Karpas-422 (cell line): ENCODE data around the gene ABHD14A. TPM values are rescaled to one million over a fixed set of nuclear protein-coding genes. Genes with fewer than 3 reads are reported as not detected.

ENCODE experiments used
- DNase-seq: peaks from one replicate; pipeline ENCODE4 v3.0.0-alpha.2; 2015
- H2AFZ ChIP-seq: fragments of 200-600 bp; sonication (generic); 2 replicates; pipeline ENCODE4 v1.6.1; 2014; ENCODE audit warnings: antibody characterized with exemption, low read length, mixed read lengths
- H3K27ac ChIP-seq: fragments of 200-600 bp; sonication (generic); 2 replicates; pipeline ENCODE4 v1.5.1; 2014; ENCODE audit warnings: mild to moderate bottlenecking, low read length, moderate library complexity
- H3K27me3 ChIP-seq: fragments of 200-600 bp; sonication (generic); 2 replicates; pipeline ENCODE4 v1.6.1; 2014; ENCODE audit warnings: low read length, mixed read lengths
- H3K36me3 ChIP-seq: fragments of 200-600 bp; sonication (generic); 2 replicates; pipeline ENCODE4 v1.6.1; 2014; ENCODE audit warnings: low read length, mixed read lengths; ENCODE audit not compliant: insufficient read depth
- H3K4me1 ChIP-seq: fragments of 200-600 bp; sonication (generic); 2 replicates; pipeline ENCODE4 v1.6.1; 2014; ENCODE audit warnings: mild to moderate bottlenecking, low read length, mixed read lengths
- H3K4me2 ChIP-seq: fragments of 200-600 bp; sonication (generic); 2 replicates; pipeline ENCODE4 v1.6.1; 2014; ENCODE audit warnings: low read length, low read depth, mild to moderate bottlenecking; ENCODE audit not compliant: poor library complexity, severe bottlenecking
- H3K4me3 ChIP-seq: fragments of 200-600 bp; sonication (generic); 2 replicates; pipeline ENCODE4 v1.5.1; 2014; ENCODE audit warnings: mild to moderate bottlenecking, antibody characterized with exemption, low read length, mixed read lengths
- H3K79me2 ChIP-seq: fragments of 200-600 bp; sonication (generic); 2 replicates; pipeline ENCODE4 v1.6.1; 2014; ENCODE audit warnings: mild to moderate bottlenecking, low read length, mixed read lengths
- H3K9ac ChIP-seq: fragments of 200-600 bp; sonication (generic); 2 replicates; pipeline ENCODE4 v1.6.0; 2014; ENCODE audit warnings: low read length
- H3K9me2 ChIP-seq: fragments of 200-600 bp; sonication (generic), shearing (Covaris generic); replicated peaks from 2 replicates; pipeline ENCODE4 v1.6.0; 2014; ENCODE audit warnings: mild to moderate bottlenecking, low read length, moderate library complexity; ENCODE audit not compliant: insufficient read depth
- H3K9me3 ChIP-seq: fragments of 300-700, 200-600 bp; sonication (generic); 2 replicates; pipeline ENCODE4 v1.6.1; 2014; ENCODE audit warnings: low read length, mixed read lengths
- H4K20me1 ChIP-seq: fragments of 200-600 bp; sonication (generic); 2 replicates; pipeline ENCODE4 v1.6.1; 2014; ENCODE audit warnings: mild to moderate bottlenecking, antibody characterized with exemption, low read length, low read depth; ENCODE audit not compliant: insufficient read depth
- total RNA-seq: library from RNA; depleted of rRNA; stranded (reverse); fragments of >200 nt; shearing (Covaris generic); gene quantifications from 2 replicates; pipeline ENCODE4 v1.2.3, GENCODE V29; 2014; ENCODE audit warnings: low replicate concordance

ABHD14A gene
- total RNA-seq, 1 experiment from 2014 or later: 36.9 TPM

GRCh38 chr3:52005571-52005986 lies 30.7 kb downstream of the ABHD14A start:
- Histone ChIP-seq H3K9me3 (no peaks in the 10 kb centered on the region), H2AFZ (no peak overlapping the region), H3K4me1 (peaks cover 20% of the 10 kb centered on the region), H3K4me2 (no peak overlapping the region), H3K9ac (no peak overlapping the region), H3K4me3 (no peak overlapping the region), H3K9me2 (no peaks in the 10 kb centered on the region), H3K27me3 (no peaks in the 10 kb centered on the region), H3K79me2 (no peaks in the 10 kb centered on the region), H4K20me1 (peaks cover 5% of the 10 kb centered on the region; the same call in 1 of the 2 replicates), H3K36me3 (no peaks in the 10 kb centered on the region), H3K27ac (no peak overlapping the region)
- DNase-seq: no peak

GRCh38 chr3:52006017-52006819 lies 31.4 kb downstream of the ABHD14A start:
- DNase-seq: no peak
- H3K4me3 ChIP-seq: no peak overlapping the region
- H3K9ac ChIP-seq: no peak overlapping the region
- no peaks in the 10 kb centered on the region for H3K9me2 ChIP-seq
- no peaks in the 10 kb centered on the region for H3K27me3 ChIP-seq
- no peaks in the 10 kb centered on the region for H3K79me2 ChIP-seq
- no peaks in the 10 kb centered on the region for H3K9me3 ChIP-seq
- peaks cover 5% of the 10 kb centered on the region; the same call in 1 of the 2 replicates for H4K20me1 ChIP-seq
- no peak overlapping the region for H2AFZ ChIP-seq
- no peak overlapping the region for H3K4me2 ChIP-seq
- H3K36me3 ChIP-seq: no peaks in the 10 kb centered on the region
- H3K4me1 ChIP-seq: peaks cover 20% of the 10 kb centered on the region
- H3K27ac ChIP-seq: no peak overlapping the region

DNA sequence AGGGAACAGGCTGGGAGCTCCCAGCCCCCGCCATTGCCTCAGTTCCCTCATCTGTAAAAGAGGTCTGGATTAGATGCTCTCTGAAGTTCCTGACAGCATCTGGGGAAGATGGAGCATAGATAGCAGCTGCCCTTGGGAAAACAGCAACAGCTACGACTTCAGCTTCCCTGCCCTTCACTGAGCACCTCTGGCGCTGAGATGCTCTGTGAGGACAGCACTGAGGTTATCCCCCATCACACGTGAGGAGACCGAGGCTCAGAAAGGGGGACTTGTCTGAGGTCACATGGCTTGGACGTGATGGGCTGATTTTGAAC lies 31.9 kb downstream of the ABHD14A start:
- Histone ChIP-seq H2AFZ (no peak overlapping the region), H3K4me1 (peaks cover 14% of the 10 kb centered on the region), H3K36me3 (no peaks in the 10 kb centered on the region), H3K79me2 (no peaks in the 10 kb centered on the region), H3K27me3 (no peaks in the 10 kb centered on the region), H3K9ac (no peak overlapping the region), H3K9me2 (no peaks in the 10 kb centered on the region), H3K4me2 (no peak overlapping the region), H4K20me1 (peaks cover 5% of the 10 kb centered on the region; the same call in 1 of the 2 replicates), H3K27ac (no peak overlapping the region), H3K9me3 (no peaks in the 10 kb centered on the region), H3K4me3 (no peak overlapping the region)
- DNase-seq: no peak

DNA sequence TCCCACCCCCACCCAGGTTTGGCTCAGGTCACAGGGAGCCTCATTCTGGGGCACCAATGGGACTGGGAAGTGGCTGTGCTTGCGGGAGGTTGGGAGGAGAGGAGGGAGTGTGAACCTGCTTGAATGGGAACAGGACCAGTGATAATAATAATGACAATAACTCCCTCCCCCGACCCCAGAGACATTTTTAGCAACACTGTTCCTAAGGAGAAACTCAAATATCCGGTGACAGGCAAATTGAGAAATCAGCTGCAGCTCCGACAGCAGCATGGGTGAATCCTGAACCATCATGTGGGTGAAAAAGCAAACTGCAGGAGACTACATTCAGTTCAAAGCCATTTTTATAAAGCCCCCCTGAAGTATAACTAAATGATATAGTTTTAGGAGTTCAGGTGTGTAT lies 32.4 kb downstream of the ABHD14A start:
- no peaks in the 10 kb centered on the region for H3K27me3 ChIP-seq
- no peak overlapping the region for H3K4me3 ChIP-seq
- H3K9ac ChIP-seq: no peak overlapping the region
- no peaks in the 10 kb centered on the region for H3K36me3 ChIP-seq
- H3K9me2 ChIP-seq: no peaks in the 10 kb centered on the region
- H3K4me1 ChIP-seq: peaks cover 11% of the 10 kb centered on the region
- H2AFZ ChIP-seq: no peak overlapping the region
- DNase-seq: no peak
- peaks cover 3% of the 10 kb centered on the region; the same call in 1 of the 2 replicates for H4K20me1 ChIP-seq
- no peak overlapping the region for H3K27ac ChIP-seq
- H3K9me3 ChIP-seq: no peaks in the 10 kb centered on the region
- no peaks in the 10 kb centered on the region for H3K79me2 ChIP-seq
- H3K4me2 ChIP-seq: no peak overlapping the region

- H3K27me3 ChIP-seq: no peaks in the 10 kb centered on the region
- no peak overlapping the region for H3K9ac ChIP-seq
- H3K36me3 ChIP-seq: no peaks in the 10 kb centered on the region
- no peaks in the 10 kb centered on the region for H3K79me2 ChIP-seq
- H4K20me1 ChIP-seq: no peaks in the 10 kb centered on the region
- DNase-seq: no peak
- no peak overlapping the region for H2AFZ ChIP-seq
- no peak overlapping the region for H3K27ac ChIP-seq
- no peak overlapping the region for H3K4me2 ChIP-seq
- peaks cover 17% of the 10 kb centered on the region for H3K4me1 ChIP-seq
- no peaks in the 10 kb centered on the region for H3K9me2 ChIP-seq
- no peak overlapping the region for H3K4me3 ChIP-seq
- H3K9me3 ChIP-seq: no peaks in the 10 kb centered on the region
These were observed 35.6 kb downstream of the ABHD14A start for GRCh38 chr3:52010431-52010830.

GRCh38 chr3:52012699-52013098 lies 37.8 kb downstream of the ABHD14A start:
- H3K4me2 ChIP-seq: no peak overlapping the region
- H3K9me2 ChIP-seq: no peaks in the 10 kb centered on the region
- no peak for DNase-seq
- no peaks in the 10 kb centered on the region for H3K9me3 ChIP-seq
- H3K36me3 ChIP-seq: no peaks in the 10 kb centered on the region
- H3K27me3 ChIP-seq: no peaks in the 10 kb centered on the region
- no peaks in the 10 kb centered on the region for H4K20me1 ChIP-seq
- no peaks in the 10 kb centered on the region for H3K79me2 ChIP-seq
- no peak overlapping the region for H3K9ac ChIP-seq
- peaks cover 20% of the 10 kb centered on the region for H3K4me1 ChIP-seq
- H3K4me3 ChIP-seq: no peak overlapping the region
- H2AFZ ChIP-seq: no peak overlapping the region
- no peak overlapping the region for H3K27ac ChIP-seq

GRCh38 chr3:52013802-52014598 lies 39.1 kb downstream of the ABHD14A start:
- Histone ChIP-seq H3K9me3 (no peaks in the 10 kb centered on the region), H3K36me3 (no peaks in the 10 kb centered on the region), H3K4me3 (no peak overlapping the region), H3K4me1 (peaks cover 20% of the 10 kb centered on the region), H4K20me1 (no peaks in the 10 kb centered on the region), H3K27ac (no peak overlapping the region), H2AFZ (no peak overlapping the region), H3K4me2 (no peak overlapping the region), H3K27me3 (no peaks in the 10 kb centered on the region), H3K79me2 (no peaks in the 10 kb centered on the region), H3K9me2 (no peaks in the 10 kb centered on the region), H3K9ac (no peak overlapping the region)
- DNase-seq: no peak

DNA sequence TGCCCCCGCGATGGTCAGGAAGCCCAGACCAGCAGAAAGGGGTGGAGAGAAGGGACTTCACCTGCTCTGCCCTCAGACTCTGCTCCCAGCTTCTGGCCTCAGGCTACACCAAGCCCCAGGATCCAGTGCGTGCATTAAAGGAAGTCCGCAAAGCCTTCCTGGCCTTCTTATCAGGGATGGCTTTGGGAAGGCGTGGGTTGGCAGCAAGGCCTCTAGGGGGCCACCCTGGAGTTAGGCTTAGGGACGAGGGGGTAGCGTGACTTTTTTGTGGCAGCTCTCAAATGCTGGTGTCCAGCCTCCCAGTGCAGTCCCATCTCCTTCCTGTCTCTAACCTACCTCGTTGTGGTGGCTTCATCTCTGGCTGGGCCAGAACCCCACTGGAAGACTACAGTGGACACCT lies 39.7 kb downstream of the ABHD14A start:
- Histone ChIP-seq H3K4me3 (no peak overlapping the region), H3K9me3 (no peaks in the 10 kb centered on the region), H3K27ac (no peak overlapping the region), H3K27me3 (no peaks in the 10 kb centered on the region), H4K20me1 (no peaks in the 10 kb centered on the region), H3K36me3 (no peaks in the 10 kb centered on the region), H3K9ac (no peak overlapping the region), H2AFZ (no peak overlapping the region), H3K4me2 (no peak overlapping the region), H3K9me2 (no peaks in the 10 kb centered on the region), H3K4me1 (peaks cover 20% of the 10 kb centered on the region), H3K79me2 (no peaks in the 10 kb centered on the region)
- DNase-seq: no peak
